ENCODE measurements around the gene STX18. TPM values are rescaled to one million over a fixed set of nuclear protein-coding genes. Genes with fewer than 3 reads are reported as not detected.

STX18 gene
- total and polyA plus RNA-seq, 2 of the 13 experiments (the other 11 are each of a cell fraction or from before 2014, with no cell fraction given), result 23.9 to 37.1 TPM

DNA sequence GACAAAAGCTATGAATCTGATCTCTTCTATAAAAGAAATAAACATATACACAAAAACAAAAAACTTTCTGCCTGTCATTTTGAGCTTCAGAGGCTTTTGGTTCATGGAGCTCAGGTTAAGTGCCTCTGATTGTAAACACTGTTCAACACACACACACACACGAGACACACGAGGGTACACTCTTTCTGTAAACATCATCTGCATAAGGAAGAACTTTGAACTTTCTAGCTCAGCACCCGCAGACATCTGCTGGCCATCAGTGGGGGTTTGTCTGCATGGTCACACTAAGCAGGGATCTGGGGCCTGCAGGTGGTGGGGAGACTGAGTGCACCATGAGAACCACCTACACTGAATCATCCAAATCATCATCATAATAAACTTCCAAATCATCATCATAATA is 54.9 kb downstream of the STX18 start (continued):
- no peak for TF ChIP-seq ZZZ3 (CRISPR knock-in tag; IDR thresholded peaks at IDR 0.05; ENCODE audit: borderline replicate concordance)
- TF ChIP-seq ZNF746 (CRISPR knock-in tag; IDR thresholded peaks at IDR 0.05), result no peak
- TF ChIP-seq ONECUT2 (CRISPR knock-in tag; IDR thresholded peaks at IDR 0.05), result no peak
- TF ChIP-seq ZNF354B (CRISPR knock-in tag; IDR thresholded peaks at IDR 0.05), result no peak
- no peak for TF ChIP-seq ZNF367 (CRISPR knock-in tag; IDR thresholded peaks at IDR 0.05; ENCODE audit: borderline replicate concordance)
- TF ChIP-seq, protein P1, sequence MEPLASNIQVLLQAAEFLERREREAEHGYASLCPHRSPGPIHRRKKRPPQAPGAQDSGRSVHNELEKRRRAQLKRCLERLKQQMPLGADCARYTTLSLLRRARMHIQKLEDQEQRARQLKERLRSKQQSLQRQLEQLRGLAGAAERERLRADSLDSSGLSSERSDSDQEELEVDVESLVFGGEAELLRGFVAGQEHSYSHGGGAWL (CRISPR knock-in tag; IDR thresholded peaks at IDR 0.05), result no peak
- TF ChIP-seq ZNF253 (CRISPR knock-in tag; IDR thresholded peaks at IDR 0.05; ENCODE audit: borderline replicate concordance), result no peak
- TF ChIP-seq BHLHE40 (IDR thresholded peaks at IDR 0.05; ENCODE audit: low read length), result peak; percentile 97
- TF ChIP-seq SNAI1 (CRISPR knock-in tag; IDR thresholded peaks at IDR 0.05; ENCODE audit: borderline replicate concordance), result no peak
- TF ChIP-seq KLF12 (CRISPR knock-in tag; IDR thresholded peaks at IDR 0.05; ENCODE audit: borderline replicate concordance), result no peak
- no peak for TF ChIP-seq BRCA1 (CRISPR knock-in tag; IDR thresholded peaks at IDR 0.05)
- peak; percentile 71; the same call in 1 of the 2 replicates for TF ChIP-seq HMG20A (CRISPR knock-in tag; IDR thresholded peaks at IDR 0.05; ENCODE audit: borderline replicate concordance)
- TF ChIP-seq ZKSCAN1 (IDR thresholded peaks at IDR 0.05; ENCODE audit: low read length), result no peak
- no peak for TF ChIP-seq ZKSCAN5 (CRISPR knock-in tag; IDR thresholded peaks at IDR 0.05)
- no peak for TF ChIP-seq ZNF234 (CRISPR knock-in tag; conservative IDR thresholded peaks at IDR 0.05)
- TF ChIP-seq, protein P2, sequence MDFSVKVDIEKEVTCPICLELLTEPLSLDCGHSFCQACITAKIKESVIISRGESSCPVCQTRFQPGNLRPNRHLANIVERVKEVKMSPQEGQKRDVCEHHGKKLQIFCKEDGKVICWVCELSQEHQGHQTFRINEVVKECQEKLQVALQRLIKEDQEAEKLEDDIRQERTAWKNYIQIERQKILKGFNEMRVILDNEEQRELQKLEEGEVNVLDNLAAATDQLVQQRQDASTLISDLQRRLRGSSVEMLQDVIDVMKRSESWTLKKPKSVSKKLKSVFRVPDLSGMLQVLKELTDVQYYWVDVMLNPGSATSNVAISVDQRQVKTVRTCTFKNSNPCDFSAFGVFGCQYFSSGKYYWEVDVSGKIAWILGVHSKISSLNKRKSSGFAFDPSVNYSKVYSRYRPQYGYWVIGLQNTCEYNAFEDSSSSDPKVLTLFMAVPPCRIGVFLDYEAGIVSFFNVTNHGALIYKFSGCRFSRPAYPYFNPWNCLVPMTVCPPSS (IDR thresholded peaks at IDR 0.05), result no peak
- TF ChIP-seq ZNF772 (CRISPR knock-in tag; IDR thresholded peaks at IDR 0.05), result no peak
- TF ChIP-seq JARID2 (CRISPR knock-in tag; IDR thresholded peaks at IDR 0.05; ENCODE audit: insufficient replicate concordance), result no peak
- TF ChIP-seq PRMT3 (CRISPR knock-in tag; IDR thresholded peaks at IDR 0.05; ENCODE audit: borderline replicate concordance, low read depth), result no peak
- TF ChIP-seq, protein P3, sequence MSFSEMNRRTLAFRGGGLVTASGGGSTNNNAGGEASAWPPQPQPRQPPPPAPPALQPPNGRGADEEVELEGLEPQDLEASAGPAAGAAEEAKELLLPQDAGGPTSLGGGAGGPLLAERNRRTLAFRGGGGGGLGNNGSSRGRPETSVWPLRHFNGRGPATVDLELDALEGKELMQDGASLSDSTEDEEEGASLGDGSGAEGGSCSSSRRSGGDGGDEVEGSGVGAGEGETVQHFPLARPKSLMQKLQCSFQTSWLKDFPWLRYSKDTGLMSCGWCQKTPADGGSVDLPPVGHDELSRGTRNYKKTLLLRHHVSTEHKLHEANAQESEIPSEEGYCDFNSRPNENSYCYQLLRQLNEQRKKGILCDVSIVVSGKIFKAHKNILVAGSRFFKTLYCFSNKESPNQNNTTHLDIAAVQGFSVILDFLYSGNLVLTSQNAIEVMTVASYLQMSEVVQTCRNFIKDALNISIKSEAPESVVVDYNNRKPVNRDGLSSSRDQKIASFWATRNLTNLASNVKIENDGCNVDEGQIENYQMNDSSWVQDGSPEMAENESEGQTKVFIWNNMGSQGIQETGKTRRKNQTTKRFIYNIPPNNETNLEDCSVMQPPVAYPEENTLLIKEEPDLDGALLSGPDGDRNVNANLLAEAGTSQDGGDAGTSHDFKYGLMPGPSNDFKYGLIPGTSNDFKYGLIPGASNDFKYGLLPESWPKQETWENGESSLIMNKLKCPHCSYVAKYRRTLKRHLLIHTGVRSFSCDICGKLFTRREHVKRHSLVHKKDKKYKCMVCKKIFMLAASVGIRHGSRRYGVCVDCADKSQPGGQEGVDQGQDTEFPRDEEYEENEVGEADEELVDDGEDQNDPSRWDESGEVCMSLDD (CRISPR knock-in tag; IDR thresholded peaks at IDR 0.05; ENCODE audit: borderline replicate concordance), result no peak
- no peak for TF ChIP-seq ZNF562 (CRISPR knock-in tag; IDR thresholded peaks at IDR 0.05; ENCODE audit: borderline replicate concordance)
- TF ChIP-seq ZC3H13 (CRISPR knock-in tag; IDR thresholded peaks at IDR 0.05), result no peak
- TF ChIP-seq, protein P4, sequence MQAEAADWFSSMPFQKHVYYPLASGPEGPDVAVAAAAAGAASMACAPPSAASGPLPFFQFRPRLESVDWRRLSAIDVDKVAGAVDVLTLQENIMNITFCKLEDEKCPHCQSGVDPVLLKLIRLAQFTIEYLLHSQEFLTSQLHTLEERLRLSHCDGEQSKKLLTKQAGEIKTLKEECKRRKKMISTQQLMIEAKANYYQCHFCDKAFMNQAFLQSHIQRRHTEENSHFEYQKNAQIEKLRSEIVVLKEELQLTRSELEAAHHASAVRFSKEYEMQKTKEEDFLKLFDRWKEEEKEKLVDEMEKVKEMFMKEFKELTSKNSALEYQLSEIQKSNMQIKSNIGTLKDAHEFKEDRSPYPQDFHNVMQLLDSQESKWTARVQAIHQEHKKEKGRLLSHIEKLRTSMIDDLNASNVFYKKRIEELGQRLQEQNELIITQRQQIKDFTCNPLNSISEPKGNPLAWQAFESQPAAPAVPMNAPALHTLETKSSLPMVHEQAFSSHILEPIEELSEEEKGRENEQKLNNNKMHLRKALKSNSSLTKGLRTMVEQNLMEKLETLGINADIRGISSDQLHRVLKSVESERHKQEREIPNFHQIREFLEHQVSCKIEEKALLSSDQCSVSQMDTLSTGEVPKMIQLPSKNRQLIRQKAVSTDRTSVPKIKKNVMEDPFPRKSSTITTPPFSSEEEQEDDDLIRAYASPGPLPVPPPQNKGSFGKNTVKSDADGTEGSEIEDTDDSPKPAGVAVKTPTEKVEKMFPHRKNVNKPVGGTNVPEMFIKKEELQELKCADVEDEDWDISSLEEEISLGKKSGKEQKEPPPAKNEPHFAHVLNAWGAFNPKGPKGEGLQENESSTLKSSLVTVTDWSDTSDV (CRISPR knock-in tag; IDR thresholded peaks at IDR 0.05), result no peak
- no peak for TF ChIP-seq SIX4 (CRISPR knock-in tag; IDR thresholded peaks at IDR 0.05)
- TF ChIP-seq RFX1 (IDR thresholded peaks at IDR 0.05), result no peak
- TF ChIP-seq THAP11 (CRISPR knock-in tag; IDR thresholded peaks at IDR 0.05), result peak; percentile 61; the same call in 1 of the 2 replicates
- TF ChIP-seq EHMT2 (IDR thresholded peaks at IDR 0.05; ENCODE audit: borderline replicate concordance, low read depth, low read length), result no peak

All from HepG2 (cell line).